Ishikawa (cell line): Measurements from ENCODE around the gene TSPAN9.

Experiments
- CEBPB ChIP-seq: IDR thresholded peaks from 2 replicates; pipeline ENCODE4 v1.6.1; 2012
- CREB1 ChIP-seq: IDR thresholded peaks from 2 replicates; pipeline ENCODE4 v1.6.1; 2012; ENCODE audit warnings: low read depth
- EGR1 ChIP-seq: IDR thresholded peaks from 2 replicates; pipeline ENCODE4 v1.6.1; 2012
- EP300 ChIP-seq: IDR thresholded peaks from 2 replicates; pipeline ENCODE4 v1.6.1; 2012; ENCODE audit warnings: borderline replicate concordance
- FOXM1 ChIP-seq: IDR thresholded peaks from 2 replicates; pipeline ENCODE4 v1.6.1; 2012; ENCODE audit warnings: low read depth, borderline replicate concordance
- MAX ChIP-seq: IDR thresholded peaks from 2 replicates; pipeline ENCODE4 v1.6.1; 2012
- NFIC ChIP-seq: IDR thresholded peaks from 2 replicates; pipeline ENCODE4 v1.6.1; 2012
- RAD21 ChIP-seq: IDR thresholded peaks from 2 replicates; pipeline ENCODE4 v1.6.1; 2012; ENCODE audit warnings: low read depth
- TAF1 ChIP-seq: IDR thresholded peaks from 2 replicates; pipeline ENCODE4 v1.6.1; 2012; ENCODE audit warnings: low read depth, mild to moderate bottlenecking
- TCF12 ChIP-seq: IDR thresholded peaks from 2 replicates; pipeline ENCODE4 v1.6.1; 2012; ENCODE audit warnings: low read depth
- TEAD4 ChIP-seq: IDR thresholded peaks from 2 replicates; pipeline ENCODE4 v1.6.1; 2012
- USF1 ChIP-seq: IDR thresholded peaks from 2 replicates; pipeline ENCODE4 v1.6.1; 2012
- YY1 ChIP-seq: IDR thresholded peaks from 2 replicates; pipeline ENCODE4 v1.6.1; 2012; ENCODE audit warnings: low read depth
- ZBTB7A ChIP-seq: IDR thresholded peaks from 2 replicates; pipeline ENCODE4 v1.6.1; 2012; ENCODE audit warnings: low read depth
- TF ChIP-seq, protein P1 (sequence below): IDR thresholded peaks from 2 replicates; pipeline ENCODE4 v1.6.1; 2012; ENCODE audit warnings: low read depth, mild to moderate bottlenecking

TSPAN9 gene

DNA sequence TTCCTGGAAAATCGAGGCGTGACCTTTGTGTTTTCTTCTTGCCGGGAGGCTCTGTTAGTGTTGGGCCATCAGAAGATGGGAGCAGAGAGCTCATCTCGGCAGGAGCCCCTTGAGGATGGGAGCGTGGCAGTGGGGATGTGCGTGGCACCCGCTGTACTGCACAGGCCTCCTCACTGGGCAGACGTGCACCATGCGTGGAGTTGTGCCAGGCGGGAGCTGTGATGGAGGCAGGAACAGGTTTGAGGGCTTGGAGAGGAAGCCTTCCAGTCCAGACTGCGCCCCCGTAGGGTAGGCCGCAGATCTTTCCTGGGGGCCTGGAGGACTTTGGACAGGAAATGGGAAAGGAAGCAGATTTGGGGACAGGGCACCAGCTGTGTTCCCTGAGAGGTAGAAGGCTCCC lies 197.5 kb downstream of the TSPAN9 start:
- no peak for TF ChIP-seq CREB1
- no peak for TF ChIP-seq CEBPB

DNA sequence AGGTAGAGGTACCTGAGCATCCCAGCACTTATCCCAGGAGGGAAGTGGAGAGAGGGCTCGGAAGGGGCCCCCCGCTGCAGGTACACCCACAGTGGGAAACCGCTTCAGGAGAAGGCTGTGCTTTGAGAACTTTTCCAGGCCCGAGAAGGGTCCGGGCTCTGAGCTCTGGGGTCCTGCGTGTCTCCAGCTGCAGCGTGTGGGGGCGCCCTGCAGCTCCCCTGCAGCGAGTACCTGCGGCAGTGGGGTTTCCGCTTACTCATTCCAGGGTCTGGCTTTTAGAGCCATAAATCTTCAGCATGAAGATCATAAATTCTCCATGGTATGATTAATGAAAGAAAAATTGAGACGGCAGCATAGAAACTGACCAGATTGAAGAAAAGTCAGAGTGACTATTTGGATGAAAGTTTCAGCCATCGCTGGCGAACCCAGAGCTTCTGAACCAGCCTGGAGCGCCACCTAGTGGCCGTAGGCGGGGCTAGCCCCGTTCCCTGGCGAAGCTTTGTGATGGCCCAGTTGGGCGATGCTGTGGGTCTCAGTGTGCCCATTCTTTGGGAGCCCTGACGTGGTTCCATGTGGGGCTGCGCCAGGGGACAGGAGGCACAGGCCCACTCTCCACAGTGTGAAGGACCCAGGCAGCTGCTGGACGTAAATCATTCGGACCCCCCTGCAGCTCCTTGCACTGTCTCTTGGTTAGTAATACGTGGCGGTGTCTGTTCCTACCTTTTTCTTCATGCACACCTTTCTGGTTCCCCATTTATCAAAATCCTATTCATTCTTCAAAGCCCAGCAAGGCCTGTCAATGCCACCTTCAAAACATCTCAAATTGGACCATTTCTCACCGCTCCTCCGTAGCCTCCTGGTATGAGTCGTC lies 198.2 kb downstream of the TSPAN9 start:
- TF ChIP-seq NFIC (no peak), ZBTB7A (no peak), RAD21 (peak; percentile 94), TCF12 (no peak), MAX (no peak), TAF1 (peak; percentile 12; the same call in 1 of the 2 replicates), CEBPB (no peak), YY1 (no peak), USF1 (no peak), CREB1 (no peak), TEAD4 (no peak), EGR1 (no peak), EP300 (no peak)
- TF ChIP-seq, protein P1, sequence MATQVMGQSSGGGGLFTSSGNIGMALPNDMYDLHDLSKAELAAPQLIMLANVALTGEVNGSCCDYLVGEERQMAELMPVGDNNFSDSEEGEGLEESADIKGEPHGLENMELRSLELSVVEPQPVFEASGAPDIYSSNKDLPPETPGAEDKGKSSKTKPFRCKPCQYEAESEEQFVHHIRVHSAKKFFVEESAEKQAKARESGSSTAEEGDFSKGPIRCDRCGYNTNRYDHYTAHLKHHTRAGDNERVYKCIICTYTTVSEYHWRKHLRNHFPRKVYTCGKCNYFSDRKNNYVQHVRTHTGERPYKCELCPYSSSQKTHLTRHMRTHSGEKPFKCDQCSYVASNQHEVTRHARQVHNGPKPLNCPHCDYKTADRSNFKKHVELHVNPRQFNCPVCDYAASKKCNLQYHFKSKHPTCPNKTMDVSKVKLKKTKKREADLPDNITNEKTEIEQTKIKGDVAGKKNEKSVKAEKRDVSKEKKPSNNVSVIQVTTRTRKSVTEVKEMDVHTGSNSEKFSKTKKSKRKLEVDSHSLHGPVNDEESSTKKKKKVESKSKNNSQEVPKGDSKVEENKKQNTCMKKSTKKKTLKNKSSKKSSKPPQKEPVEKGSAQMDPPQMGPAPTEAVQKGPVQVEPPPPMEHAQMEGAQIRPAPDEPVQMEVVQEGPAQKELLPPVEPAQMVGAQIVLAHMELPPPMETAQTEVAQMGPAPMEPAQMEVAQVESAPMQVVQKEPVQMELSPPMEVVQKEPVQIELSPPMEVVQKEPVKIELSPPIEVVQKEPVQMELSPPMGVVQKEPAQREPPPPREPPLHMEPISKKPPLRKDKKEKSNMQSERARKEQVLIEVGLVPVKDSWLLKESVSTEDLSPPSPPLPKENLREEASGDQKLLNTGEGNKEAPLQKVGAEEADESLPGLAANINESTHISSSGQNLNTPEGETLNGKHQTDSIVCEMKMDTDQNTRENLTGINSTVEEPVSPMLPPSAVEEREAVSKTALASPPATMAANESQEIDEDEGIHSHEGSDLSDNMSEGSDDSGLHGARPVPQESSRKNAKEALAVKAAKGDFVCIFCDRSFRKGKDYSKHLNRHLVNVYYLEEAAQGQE = no peak

DNA sequence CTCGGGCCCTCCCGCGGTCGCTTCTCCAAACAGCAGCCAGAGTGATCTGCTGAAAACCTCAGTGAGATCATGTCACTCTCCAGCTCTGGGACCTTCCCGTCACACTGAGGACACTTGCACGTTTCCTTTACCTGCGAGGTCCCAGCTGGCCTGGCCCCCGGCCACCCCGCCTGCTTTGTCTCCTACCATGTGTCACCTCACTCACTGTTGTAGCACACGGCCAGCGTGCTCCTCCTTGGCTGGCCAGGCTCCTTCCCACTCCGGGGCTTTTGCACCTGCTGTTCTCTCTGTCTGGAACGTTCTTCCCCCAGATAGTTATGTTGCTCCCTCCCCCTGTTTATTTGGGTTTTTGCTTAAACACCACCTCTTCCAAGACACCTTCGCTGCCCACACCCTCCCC lies 199.0 kb downstream of the TSPAN9 start:
- TF ChIP-seq USF1 (no peak), RAD21 (no peak), EGR1 (no peak), CEBPB (no peak), CREB1 (no peak), TCF12 (no peak), NFIC (no peak), TAF1 (no peak), MAX (no peak), ZBTB7A (no peak), TEAD4 (no peak), FOXM1 (no peak)
- TF ChIP-seq, protein P1 = no peak

DNA sequence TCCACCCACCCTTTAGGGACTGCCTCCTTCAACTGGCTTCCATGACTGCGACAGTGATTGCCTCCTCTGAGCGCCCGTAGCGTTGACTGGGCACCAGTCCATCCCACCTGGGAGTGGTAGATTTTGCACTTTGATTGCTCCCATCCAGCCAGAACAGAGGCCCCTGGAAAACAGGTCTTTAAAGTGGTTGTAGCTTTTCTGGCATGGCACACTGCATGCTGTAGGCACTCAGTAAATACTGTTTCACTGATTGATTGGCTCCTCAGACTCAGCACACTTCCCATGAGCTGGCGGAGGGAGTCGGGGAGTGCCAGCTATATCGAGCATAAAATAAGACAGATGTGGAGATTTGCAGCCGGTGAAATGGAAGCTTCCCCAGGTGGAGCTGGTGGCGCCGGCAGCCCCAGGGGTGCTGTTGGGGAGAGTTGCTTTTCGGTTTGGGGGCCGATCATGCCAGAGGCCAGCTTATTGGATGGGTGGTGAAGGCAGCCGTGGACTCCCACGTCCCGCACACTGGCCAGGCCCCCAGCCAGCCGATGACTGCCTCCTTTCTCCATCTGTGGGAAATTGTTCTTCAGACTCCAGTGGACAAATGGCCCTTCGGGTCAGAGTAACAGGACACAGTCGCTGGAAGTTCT lies 200.2 kb downstream of the TSPAN9 start:
- TF ChIP-seq NFIC = no peak
- no peak for TF ChIP-seq CEBPB
- no peak for TF ChIP-seq ZBTB7A
- TF ChIP-seq RAD21 = no peak
- TF ChIP-seq, protein P1 = no peak
- TF ChIP-seq TEAD4 = no peak
- no peak for TF ChIP-seq MAX
- no peak for TF ChIP-seq YY1
- TF ChIP-seq USF1 = no peak
- TF ChIP-seq TAF1 = no peak
- TF ChIP-seq TCF12 = no peak
- no peak for TF ChIP-seq CREB1
- TF ChIP-seq EP300 = no peak
- no peak for TF ChIP-seq EGR1
- no peak for TF ChIP-seq FOXM1
